GM23338 (cell line): ENCODE data around the gene SOX13. TPM values are rescaled to one million over a fixed set of nuclear protein-coding genes. Genes with fewer than 3 reads are reported as not detected.
A peak's percentile ranks its signal among the peaks of the same experiment; 100 is the strongest.

ENCODE experiments used
- ATAC-seq: fragments of 200-7000 bp; cut with Tn5 transposase; 3 replicates; pipeline ENCODE4 v1.9.1; 2020
- DNase-seq: peaks from one replicate; pipeline ENCODE4 v3.0.0-alpha.2; 2015; ENCODE audit warnings: low spot score
- H2AFZ ChIP-seq: fragments of 200-600 bp; sonication (generic); 2 replicates; pipeline ENCODE4 v1.8.0; 2016; ENCODE audit warnings: antibody characterized with exemption, mild to moderate bottlenecking, moderate library complexity
- H3F3A ChIP-seq: fragments of 200-600 bp; sonication (generic); replicated peaks from 2 replicates; pipeline ENCODE4 v1.8.0; 2017; ENCODE audit warnings: antibody characterized with exemption, mixed run types, low read depth
- H3K27ac ChIP-seq: fragments of 200-600 bp; sonication (generic); 2 replicates; pipeline ENCODE4 v1.6.1; 2016; ENCODE audit warnings: low read depth
- H3K27me3 ChIP-seq: fragments of 200-600 bp; sonication (generic); 2 replicates; pipeline ENCODE4 v1.8.0; 2016; ENCODE audit warnings: mild to moderate bottlenecking, mixed run types, moderate library complexity; ENCODE audit not compliant: insufficient read depth
- H3K36me3 ChIP-seq: fragments of 200-600 bp; sonication (generic); 2 replicates; pipeline ENCODE4 v1.8.0; 2016; ENCODE audit warnings: mild to moderate bottlenecking; ENCODE audit not compliant: insufficient read depth
- H3K4me1 ChIP-seq: fragments of 200-600 bp; sonication (generic); 2 replicates; pipeline ENCODE4 v1.8.0; 2016; ENCODE audit warnings: mild to moderate bottlenecking, moderate library complexity; ENCODE audit not compliant: insufficient read depth
- H3K4me2 ChIP-seq: fragments of 200-600 bp; sonication (generic); 2 replicates; pipeline ENCODE4 v1.7.1; 2017; ENCODE audit warnings: mixed run types
- H3K4me3 ChIP-seq: fragments of 200-600 bp; sonication (generic); 2 replicates; pipeline ENCODE4 v1.6.1; 2016; ENCODE audit warnings: mixed run types
- H3K79me2 ChIP-seq: fragments of 200-600 bp; sonication (generic); replicated peaks from 2 replicates; pipeline ENCODE4 v1.8.0; 2017; ENCODE audit warnings: mild to moderate bottlenecking; ENCODE audit not compliant: insufficient read depth
- H3K9me2 ChIP-seq: fragments of 200-600 bp; sonication (generic); 2 replicates; pipeline ENCODE4 v1.8.0; 2017; ENCODE audit not compliant: insufficient read depth
- H4K20me1 ChIP-seq: fragments of 200-600 bp; sonication (generic); replicated peaks from 2 replicates; pipeline ENCODE4 v1.8.0; 2017; ENCODE audit warnings: mild to moderate bottlenecking; ENCODE audit not compliant: insufficient read depth
- H3K27ac Mint-ChIP-seq: 2 replicates; pipeline ENCODE4 v1.8.0; 2020; ENCODE audit warnings: inconsistent platforms, mild to moderate bottlenecking, moderate library complexity, mixed read lengths
- H3K27me3 Mint-ChIP-seq: 3 replicates; pipeline ENCODE4 v1.8.0; 2022; ENCODE audit warnings: low read depth, mild to moderate bottlenecking, moderate library complexity, mixed read lengths, inconsistent platforms; ENCODE audit not compliant: insufficient read depth, poor library complexity
- H3K36me3 Mint-ChIP-seq: 3 replicates; pipeline ENCODE4 v1.8.0; 2021; ENCODE audit warnings: low read depth, mild to moderate bottlenecking, inconsistent platforms, moderate library complexity, mixed read lengths
- H3K4me1 Mint-ChIP-seq: 3 replicates; pipeline ENCODE4 v1.8.0; 2020; ENCODE audit warnings: mild to moderate bottlenecking, inconsistent platforms, mixed read lengths
- H3K4me3 Mint-ChIP-seq: 3 replicates; pipeline ENCODE4 v1.8.0; 2021; ENCODE audit warnings: moderate library complexity, mild to moderate bottlenecking, inconsistent platforms, mixed read lengths
- H3K9me3 Mint-ChIP-seq: 3 replicates; pipeline ENCODE4 v1.8.0; 2020; ENCODE audit warnings: moderate library complexity, mild to moderate bottlenecking, inconsistent platforms, mixed read lengths
- CREB1 ChIP-seq: fragments of 250-450 bp; sonication (Bioruptor Pico); IDR thresholded peaks from 2 replicates; pipeline ENCODE4 v1.5.0; 2020; ENCODE audit warnings: low read depth, mild to moderate bottlenecking, moderate library complexity
- CTCF ChIP-seq, 2 experiments: fragments of 200-600 bp in 1 of 2; sonication (generic) in 1 of 2; conservative IDR thresholded peaks; 2 replicates each; pipeline versions ENCODE4 v1.5.1 to v1.6.1; 2016 to 2017; ENCODE audit warnings: antibody characterized with exemption in 2 of 2, low read depth in 2 of 2, mild to moderate bottlenecking in 2 of 2, moderate library complexity in 1 of 2
- EZH2phosphoT487 ChIP-seq: fragments of 200-600 bp; sonication (generic); IDR thresholded peaks from one replicate; pipeline ENCODE4 v1.8.1; 2018; ENCODE audit warnings: antibody characterized with exemption; ENCODE audit not compliant: unreplicated experiment
- JUNB ChIP-seq: IDR thresholded peaks from one replicate; pipeline ENCODE4 v1.6.1; 2016; ENCODE audit warnings: antibody characterized with exemption; ENCODE audit not compliant: unreplicated experiment
- NANOG ChIP-seq: IDR thresholded peaks from 2 replicates; pipeline ENCODE4 v1.6.1; 2016; ENCODE audit warnings: antibody characterized with exemption, borderline replicate concordance
- polyA plus RNA-seq: library from polyadenylated mRNA; unstranded; fragments of >200 nt; fragmentation: Nextera tagmentation; extraction: Ambion mirVana; gene quantifications from 2 replicates; pipeline ENCODE4 v1.2.1, GENCODE V29; 2016
- total RNA-seq: library from RNA; depleted of rRNA; stranded (reverse); fragments of >200 nt; shearing (Covaris generic); gene quantifications from 2 replicates; pipeline ENCODE4 v1.2.3, GENCODE V29; 2014
- TF ChIP-seq, protein P1 (sequence below): fragments of 250-450 bp; sonication (Bioruptor Pico); IDR thresholded peaks from 2 replicates; pipeline ENCODE4 v1.5.0; 2020; ENCODE audit warnings: mild to moderate bottlenecking, moderate library complexity
- TF ChIP-seq, protein P2 (sequence below): IDR thresholded peaks from 2 replicates; pipeline ENCODE4 v1.6.1; 2016; ENCODE audit warnings: antibody characterized with exemption

Gene SOX13
- total and polyA plus RNA-seq, 2 experiments from 2014 or later: 28.6 to 123 TPM

- TF ChIP-seq CTCF (conservative IDR thresholded peaks at IDR 0.05; ENCODE audit: low read depth in 2 of 2) (no peak), JUNB (no peak)
- TF ChIP-seq, protein P1, sequence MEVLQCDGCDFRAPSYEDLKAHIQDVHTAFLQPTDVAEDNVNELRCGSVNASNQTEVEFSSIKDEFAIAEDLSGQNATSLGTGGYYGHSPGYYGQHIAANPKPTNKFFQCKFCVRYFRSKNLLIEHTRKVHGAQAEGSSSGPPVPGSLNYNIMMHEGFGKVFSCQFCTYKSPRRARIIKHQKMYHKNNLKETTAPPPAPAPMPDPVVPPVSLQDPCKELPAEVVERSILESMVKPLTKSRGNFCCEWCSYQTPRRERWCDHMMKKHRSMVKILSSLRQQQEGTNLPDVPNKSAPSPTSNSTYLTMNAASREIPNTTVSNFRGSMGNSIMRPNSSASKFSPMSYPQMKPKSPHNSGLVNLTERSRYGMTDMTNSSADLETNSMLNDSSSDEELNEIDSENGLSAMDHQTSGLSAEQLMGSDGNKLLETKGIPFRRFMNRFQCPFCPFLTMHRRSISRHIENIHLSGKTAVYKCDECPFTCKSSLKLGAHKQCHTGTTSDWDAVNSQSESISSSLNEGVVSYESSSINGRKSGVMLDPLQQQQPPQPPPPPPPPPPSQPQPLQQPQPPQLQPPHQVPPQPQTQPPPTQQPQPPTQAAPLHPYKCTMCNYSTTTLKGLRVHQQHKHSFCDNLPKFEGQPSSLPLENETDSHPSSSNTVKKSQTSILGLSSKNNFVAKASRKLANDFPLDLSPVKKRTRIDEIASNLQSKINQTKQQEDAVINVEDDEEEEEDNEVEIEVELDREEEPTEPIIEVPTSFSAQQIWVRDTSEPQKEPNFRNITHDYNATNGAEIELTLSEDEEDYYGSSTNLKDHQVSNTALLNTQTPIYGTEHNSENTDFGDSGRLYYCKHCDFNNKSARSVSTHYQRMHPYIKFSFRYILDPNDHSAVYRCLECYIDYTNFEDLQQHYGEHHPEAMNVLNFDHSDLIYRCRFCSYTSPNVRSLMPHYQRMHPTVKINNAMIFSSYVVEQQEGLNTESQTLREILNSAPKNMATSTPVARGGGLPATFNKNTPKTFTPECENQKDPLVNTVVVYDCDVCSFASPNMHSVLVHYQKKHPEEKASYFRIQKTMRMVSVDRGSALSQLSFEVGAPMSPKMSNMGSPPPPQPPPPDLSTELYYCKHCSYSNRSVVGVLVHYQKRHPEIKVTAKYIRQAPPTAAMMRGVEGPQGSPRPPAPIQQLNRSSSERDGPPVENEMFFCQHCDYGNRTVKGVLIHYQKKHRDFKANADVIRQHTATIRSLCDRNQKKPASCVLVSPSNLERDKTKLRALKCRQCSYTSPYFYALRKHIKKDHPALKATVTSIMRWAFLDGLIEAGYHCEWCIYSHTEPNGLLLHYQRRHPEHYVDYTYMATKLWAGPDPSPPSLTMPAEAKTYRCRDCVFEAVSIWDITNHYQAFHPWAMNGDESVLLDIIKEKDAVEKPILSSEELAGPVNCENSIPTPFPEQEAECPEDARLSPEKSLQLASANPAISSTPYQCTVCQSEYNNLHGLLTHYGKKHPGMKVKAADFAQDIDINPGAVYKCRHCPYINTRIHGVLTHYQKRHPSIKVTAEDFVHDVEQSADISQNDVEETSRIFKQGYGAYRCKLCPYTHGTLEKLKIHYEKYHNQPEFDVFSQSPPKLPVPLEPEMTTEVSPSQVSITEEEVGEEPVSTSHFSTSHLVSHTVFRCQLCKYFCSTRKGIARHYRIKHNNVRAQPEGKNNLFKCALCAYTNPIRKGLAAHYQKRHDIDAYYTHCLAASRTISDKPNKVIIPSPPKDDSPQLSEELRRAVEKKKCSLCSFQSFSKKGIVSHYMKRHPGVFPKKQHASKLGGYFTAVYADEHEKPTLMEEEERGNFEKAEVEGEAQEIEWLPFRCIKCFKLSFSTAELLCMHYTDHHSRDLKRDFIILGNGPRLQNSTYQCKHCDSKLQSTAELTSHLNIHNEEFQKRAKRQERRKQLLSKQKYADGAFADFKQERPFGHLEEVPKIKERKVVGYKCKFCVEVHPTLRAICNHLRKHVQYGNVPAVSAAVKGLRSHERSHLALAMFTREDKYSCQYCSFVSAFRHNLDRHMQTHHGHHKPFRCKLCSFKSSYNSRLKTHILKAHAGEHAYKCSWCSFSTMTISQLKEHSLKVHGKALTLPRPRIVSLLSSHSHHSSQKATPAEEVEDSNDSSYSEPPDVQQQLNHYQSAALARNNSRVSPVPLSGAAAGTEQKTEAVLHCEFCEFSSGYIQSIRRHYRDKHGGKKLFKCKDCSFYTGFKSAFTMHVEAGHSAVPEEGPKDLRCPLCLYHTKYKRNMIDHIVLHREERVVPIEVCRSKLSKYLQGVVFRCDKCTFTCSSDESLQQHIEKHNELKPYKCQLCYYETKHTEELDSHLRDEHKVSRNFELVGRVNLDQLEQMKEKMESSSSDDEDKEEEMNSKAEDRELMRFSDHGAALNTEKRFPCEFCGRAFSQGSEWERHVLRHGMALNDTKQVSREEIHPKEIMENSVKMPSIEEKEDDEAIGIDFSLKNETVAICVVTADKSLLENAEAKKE: no peak
Observed at GRCh38 chr1:204083491-204083890, 10.6 kb downstream of the SOX13 start (continued).

- peak; percentile 71 for ATAC-seq
- Mint-ChIP-seq H3K27me3 (peaks cover 21% of the 10 kb centered on the region), H3K36me3 (peaks cover 2% of the 10 kb centered on the region; the same call in 2 of the 3 replicates), H3K27ac (peak overlapping the region; percentile 99), H3K4me1 (peaks cover 88% of the 10 kb centered on the region), H3K4me3 (peak overlapping the region; percentile 57), H3K9me3 (peaks cover 3% of the 10 kb centered on the region; the same call in 2 of the 3 replicates)
- peak; percentile 96 for DNase-seq
- H3K36me3 ChIP-seq: no peaks in the 10 kb centered on the region
- H3K27ac ChIP-seq: peak overlapping the region; percentile 98
- no peaks in the 10 kb centered on the region for H3K27me3 ChIP-seq
- H3K79me2 ChIP-seq: peaks cover 91% of the 10 kb centered on the region
- H3K9me2 ChIP-seq: no peaks in the 10 kb centered on the region
- no peak overlapping the region for H2AFZ ChIP-seq
- H3K4me1 ChIP-seq: peaks cover 87% of the 10 kb centered on the region
- peak overlapping the region; percentile 79 for H3K4me2 ChIP-seq
- H3F3A ChIP-seq: peaks cover 15% of the 10 kb centered on the region
- H4K20me1 ChIP-seq: peaks cover 35% of the 10 kb centered on the region
- H3K4me3 ChIP-seq: peak overlapping the region; percentile 36
- no peak for TF ChIP-seq NANOG
- TF ChIP-seq, protein P2, sequence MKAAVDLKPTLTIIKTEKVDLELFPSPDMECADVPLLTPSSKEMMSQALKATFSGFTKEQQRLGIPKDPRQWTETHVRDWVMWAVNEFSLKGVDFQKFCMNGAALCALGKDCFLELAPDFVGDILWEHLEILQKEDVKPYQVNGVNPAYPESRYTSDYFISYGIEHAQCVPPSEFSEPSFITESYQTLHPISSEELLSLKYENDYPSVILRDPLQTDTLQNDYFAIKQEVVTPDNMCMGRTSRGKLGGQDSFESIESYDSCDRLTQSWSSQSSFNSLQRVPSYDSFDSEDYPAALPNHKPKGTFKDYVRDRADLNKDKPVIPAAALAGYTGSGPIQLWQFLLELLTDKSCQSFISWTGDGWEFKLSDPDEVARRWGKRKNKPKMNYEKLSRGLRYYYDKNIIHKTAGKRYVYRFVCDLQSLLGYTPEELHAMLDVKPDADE: no peak
- peak; percentile 21; the same call in 1 of the 2 replicates for TF ChIP-seq CREB1
- no peak for TF ChIP-seq EZH2phosphoT487
Observed at GRCh38 chr1:204084247-204084772, 11.4 kb downstream of the SOX13 start.
